Mononuclear cell (primary cell): ENCODE data around the gene BAIAP2. TPM values are rescaled to one million over a fixed set of nuclear protein-coding genes. Genes with fewer than 3 reads are reported as not detected.

Source experiments
- H3K27me3 ChIP-seq: 2 replicates; pipeline ENCODE4 v1.6.0; 2011; ENCODE audit warnings: low read length, control low read depth; ENCODE audit not compliant: insufficient read depth
- H3K4me1 ChIP-seq: 2 replicates; pipeline ENCODE4 v1.5.1; 2011; ENCODE audit warnings: mild to moderate bottlenecking, low read length, control low read depth; ENCODE audit not compliant: insufficient read depth
- H3K4me3 ChIP-seq: 2 replicates; pipeline ENCODE4 v1.5.1; 2011; ENCODE audit warnings: mild to moderate bottlenecking, low read length, moderate library complexity
- H3K9me3 ChIP-seq: 2 replicates; pipeline ENCODE4 v1.5.1; 2011; ENCODE audit warnings: low read depth, mild to moderate bottlenecking, control low read depth, low read length
- total RNA-seq: library from RNA; depleted of rRNA; stranded (reverse); fragments of >200 nt; gene quantifications from one replicate; pipeline ENCODE4 v1.2.3, GENCODE V29; 2012

BAIAP2 gene
- total RNA-seq, 1 donor = 5.1 TPM

DNA sequence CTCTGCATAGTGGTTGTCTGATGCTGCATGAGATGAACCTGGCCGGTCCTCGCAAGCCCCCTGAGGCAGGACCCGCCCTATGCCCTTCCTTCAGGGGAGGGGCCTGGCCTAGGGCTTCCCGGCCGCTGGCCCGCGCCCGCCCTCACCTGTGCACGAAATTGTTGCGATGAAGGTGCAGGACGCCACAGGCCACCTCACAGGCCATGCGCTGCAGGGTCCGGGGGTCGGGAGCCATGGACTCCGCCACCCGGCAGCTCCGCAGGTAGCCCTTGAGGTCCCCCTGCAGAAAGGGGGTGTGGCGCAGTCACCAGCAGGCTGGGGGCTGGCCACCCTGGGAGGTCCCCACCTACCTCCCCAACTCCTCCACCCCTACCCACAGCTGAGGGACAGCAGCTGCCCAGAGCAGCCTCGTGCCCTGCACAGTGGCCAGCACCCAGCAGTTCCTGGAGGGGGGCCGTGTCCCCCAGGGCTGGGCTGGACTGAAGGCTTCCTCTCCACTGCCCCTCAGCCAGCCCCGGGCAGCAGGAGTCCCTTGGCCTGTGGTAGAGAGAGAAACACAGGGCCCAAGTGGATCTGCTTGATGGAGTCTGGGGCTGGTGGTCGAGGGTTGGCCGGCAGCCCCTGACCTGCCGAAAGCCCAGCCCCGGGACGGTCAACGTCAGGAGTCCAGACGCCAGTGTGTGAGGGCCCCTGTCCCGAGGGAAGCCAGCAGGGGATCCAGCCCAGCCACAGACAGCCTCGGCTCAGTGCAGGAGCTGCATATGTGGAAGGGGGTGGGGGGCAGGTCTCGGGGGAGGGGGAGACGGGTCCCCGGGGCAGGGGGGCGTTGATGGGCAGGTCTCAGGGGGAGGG is 91.6 kb downstream of the BAIAP2 start:
- H3K4me3 ChIP-seq = no peak overlapping the region
- H3K9me3 ChIP-seq = no peaks in the 10 kb centered on the region

DNA sequence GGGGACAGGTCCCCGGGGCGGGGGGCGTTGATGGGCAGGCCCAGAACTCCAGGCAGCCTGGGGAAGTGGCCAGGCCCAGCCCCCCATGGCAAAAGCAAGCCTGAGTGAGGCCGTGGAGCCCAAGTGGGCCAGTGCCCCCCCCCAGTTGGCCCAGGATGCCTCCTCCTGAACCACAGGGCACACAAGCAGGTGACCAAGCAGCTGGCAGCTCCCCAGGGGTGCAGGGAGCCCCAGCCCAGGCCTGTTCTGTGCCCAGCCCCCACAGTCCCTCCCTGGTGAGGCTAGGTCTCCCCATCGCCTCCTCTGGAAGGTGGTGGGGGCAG is 92.1 kb downstream of the BAIAP2 start:
- H3K27me3 ChIP-seq = no peaks in the 10 kb centered on the region
- H3K4me3 ChIP-seq = no peak overlapping the region
- H3K4me1 ChIP-seq = no peaks in the 10 kb centered on the region
- no peaks in the 10 kb centered on the region for H3K9me3 ChIP-seq

More for the DNA sequence above, 91.6 kb downstream of the BAIAP2 start:
- Histone ChIP-seq H3K27me3 (no peaks in the 10 kb centered on the region), H3K4me1 (no peaks in the 10 kb centered on the region)

DNA sequence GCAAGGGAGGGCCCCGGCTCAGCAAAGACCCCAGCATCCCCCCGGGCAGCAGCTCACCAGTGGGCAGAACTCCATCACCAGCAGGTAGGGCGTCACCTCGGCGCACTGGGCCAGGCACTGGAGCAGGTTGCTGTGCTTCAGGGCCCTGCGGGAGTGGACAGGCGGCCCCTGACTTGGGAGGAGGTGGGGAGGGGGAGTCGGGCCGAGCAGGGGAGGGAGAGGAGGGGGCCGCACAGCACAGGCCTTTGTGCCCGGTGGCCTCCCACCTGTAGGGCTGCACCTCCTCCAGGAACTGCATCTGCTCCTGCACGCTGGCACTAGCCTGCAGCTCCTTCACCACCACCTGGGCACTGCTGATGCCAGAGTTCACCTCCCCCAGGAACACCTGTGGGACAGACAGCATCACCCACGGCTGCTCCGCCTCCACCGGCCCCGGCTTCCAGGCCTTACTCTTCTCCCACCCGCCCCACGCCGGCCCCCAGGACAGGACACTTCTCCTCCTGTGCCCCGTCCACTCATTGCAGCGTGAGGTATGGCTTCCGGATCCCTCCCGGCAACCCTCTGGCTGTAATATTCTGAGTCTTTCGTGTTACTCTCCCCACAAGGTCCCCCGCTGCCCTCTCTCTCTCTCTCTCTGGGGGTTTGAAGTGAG is 92.7 kb downstream of the BAIAP2 start:
- H3K4me1 ChIP-seq = no peaks in the 10 kb centered on the region
- H3K4me3 ChIP-seq = no peak overlapping the region
- H3K27me3 ChIP-seq = no peaks in the 10 kb centered on the region
- H3K9me3 ChIP-seq = no peaks in the 10 kb centered on the region

DNA sequence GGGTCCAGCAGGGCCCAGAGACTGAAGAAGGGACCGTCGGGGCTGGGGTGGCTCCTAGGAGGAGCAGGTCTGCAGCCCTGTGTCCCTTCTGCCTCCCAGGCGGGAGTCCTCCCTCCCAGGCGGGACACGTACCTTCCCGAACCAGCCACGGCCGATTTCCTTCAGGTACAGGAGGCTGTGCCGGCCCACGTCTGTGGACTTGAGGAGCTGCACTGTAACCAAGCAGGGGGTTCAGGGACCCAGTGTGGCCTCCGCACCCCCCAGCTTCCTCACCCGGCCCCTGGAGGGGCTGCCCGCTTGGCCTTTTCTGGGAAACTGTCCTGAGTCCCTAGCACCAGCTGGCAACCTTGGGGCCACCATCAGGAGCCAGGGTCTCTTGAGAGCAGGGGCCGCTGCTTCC is 93.4 kb downstream of the BAIAP2 start:
- H3K27me3 ChIP-seq = no peaks in the 10 kb centered on the region
- H3K4me1 ChIP-seq = no peaks in the 10 kb centered on the region
- no peaks in the 10 kb centered on the region for H3K9me3 ChIP-seq
- no peak overlapping the region for H3K4me3 ChIP-seq

DNA sequence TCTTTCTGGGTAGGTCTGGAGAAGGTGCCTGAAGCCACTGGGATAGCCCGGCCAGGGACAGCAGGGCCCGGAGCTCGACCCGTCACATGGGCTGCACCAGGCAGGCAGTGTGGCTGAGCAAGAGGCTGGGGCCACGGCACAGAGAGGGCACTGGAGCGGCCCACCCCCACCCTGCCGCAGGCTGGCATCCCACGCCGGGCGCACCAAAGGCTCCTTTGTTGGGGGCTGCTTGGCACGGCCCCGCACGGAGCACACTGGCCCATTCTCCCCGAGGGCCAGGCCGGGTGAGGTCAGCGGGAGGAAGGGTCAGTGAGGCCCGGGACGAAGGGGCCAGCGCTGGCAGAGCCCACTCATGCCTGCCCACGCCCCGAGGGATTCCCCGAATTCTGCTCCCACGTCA is 93.8 kb downstream of the BAIAP2 start:
- H3K27me3 ChIP-seq = no peaks in the 10 kb centered on the region
- no peak overlapping the region for H3K4me3 ChIP-seq
- H3K9me3 ChIP-seq = no peaks in the 10 kb centered on the region
- H3K4me1 ChIP-seq = no peaks in the 10 kb centered on the region

DNA sequence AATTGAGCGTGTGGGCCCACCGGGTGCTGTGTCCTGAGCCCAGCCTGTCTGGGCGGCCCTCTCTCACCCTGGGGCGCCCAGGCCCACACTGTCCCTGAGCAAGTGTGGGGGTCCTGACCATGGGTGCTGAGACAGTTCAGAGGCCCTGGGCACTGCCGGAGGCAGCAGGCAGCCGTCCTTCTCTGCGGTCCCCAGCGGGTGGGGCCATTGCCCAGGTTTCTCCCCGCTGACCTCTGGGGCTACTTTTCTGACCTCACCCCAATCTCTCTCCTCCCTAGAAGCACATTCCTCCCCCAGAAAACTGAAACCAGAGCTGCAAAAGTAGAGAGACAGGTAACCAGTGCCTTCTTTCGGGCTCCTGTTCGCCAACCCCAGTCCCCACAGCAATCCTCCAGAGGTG is 94.3 kb downstream of the BAIAP2 start:
- Histone ChIP-seq H3K4me3 (no peak overlapping the region), H3K27me3 (no peaks in the 10 kb centered on the region), H3K9me3 (no peaks in the 10 kb centered on the region), H3K4me1 (no peaks in the 10 kb centered on the region)

DNA sequence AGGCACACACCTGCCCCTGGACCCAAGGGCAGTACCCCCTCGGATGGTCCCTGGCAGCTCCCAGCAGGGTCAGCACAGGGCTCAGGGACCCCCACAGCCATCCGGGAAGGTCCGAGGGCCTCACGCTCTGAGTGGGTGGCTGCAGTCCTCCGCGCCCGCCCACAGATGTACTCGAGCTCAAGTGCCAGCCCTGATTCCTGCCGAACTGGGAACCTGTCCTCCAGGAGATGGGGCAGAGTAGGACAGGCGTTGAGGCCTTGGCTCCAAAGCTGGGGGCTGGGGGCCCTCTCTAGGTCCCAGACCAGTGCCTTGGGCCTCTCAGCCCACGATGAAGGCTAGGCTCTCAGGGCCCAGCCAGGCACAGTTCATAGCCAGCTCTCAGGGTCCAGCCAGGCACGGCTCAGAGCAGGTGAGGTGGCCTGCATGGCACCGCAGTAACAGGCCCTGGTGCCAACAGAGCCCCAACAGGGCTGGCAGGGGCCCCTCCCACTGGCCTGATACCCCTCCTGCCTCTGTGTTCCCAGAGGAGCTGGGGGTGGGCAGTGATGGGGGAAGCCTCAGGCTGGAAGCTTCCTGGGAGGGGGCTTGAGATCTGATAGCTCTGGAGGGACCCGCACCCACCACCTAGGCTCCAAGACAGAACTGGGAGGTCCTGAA is 94.9 kb downstream of the BAIAP2 start:
- no peaks in the 10 kb centered on the region for H3K27me3 ChIP-seq
- no peaks in the 10 kb centered on the region for H3K9me3 ChIP-seq
- no peaks in the 10 kb centered on the region for H3K4me1 ChIP-seq
- H3K4me3 ChIP-seq = no peak overlapping the region

DNA sequence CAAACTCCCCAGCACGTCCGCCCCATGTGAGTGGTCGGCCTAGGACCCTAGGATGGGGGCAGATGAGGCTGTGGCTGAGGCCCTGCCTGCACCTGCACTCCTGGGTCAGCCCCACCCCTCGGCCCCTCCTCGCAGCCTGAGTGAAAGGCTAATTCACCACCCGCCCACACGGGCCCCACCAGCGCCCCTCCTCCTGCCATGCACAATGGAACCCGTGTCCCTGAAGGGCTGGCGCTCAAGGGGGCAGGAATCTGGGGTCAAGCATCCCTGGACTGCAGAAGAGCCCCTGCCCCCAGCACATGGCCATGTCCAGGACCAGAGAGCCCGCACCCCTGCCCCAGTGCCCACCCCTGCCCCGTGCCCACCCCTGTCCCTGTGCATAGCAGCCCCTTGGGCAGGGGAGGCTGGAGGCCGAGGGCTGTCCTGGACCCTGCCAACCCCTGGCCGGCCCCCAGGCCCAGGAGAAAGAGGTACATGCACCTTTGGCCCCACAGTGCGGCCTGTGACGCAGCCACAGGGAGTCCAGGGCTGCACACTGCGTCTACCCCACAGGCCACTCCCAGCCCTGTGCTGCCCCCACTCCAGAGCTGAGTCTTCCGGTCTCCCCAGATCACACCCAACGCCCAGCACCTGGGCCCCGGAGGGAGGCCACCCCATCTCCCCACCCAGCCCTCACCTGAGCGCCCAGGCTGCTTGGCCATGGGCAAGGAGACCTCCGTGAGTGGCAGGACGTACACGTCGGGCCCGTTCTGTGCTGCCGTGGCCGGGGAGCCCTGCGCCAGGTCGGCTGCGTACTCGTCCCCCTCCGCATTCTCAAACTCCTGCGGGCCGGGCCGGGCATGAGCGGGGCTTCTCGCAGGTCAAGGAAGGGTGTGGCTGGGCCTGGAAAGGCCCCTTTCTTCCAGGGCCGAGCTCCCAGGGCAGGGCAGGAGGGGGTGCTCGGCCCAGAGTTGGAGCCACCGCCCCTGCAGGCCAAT is 95.7 kb downstream of the BAIAP2 start:
- no peak overlapping the region for H3K4me3 ChIP-seq
- no peaks in the 10 kb centered on the region for H3K9me3 ChIP-seq
- no peaks in the 10 kb centered on the region for H3K4me1 ChIP-seq
- H3K27me3 ChIP-seq = no peaks in the 10 kb centered on the region

DNA sequence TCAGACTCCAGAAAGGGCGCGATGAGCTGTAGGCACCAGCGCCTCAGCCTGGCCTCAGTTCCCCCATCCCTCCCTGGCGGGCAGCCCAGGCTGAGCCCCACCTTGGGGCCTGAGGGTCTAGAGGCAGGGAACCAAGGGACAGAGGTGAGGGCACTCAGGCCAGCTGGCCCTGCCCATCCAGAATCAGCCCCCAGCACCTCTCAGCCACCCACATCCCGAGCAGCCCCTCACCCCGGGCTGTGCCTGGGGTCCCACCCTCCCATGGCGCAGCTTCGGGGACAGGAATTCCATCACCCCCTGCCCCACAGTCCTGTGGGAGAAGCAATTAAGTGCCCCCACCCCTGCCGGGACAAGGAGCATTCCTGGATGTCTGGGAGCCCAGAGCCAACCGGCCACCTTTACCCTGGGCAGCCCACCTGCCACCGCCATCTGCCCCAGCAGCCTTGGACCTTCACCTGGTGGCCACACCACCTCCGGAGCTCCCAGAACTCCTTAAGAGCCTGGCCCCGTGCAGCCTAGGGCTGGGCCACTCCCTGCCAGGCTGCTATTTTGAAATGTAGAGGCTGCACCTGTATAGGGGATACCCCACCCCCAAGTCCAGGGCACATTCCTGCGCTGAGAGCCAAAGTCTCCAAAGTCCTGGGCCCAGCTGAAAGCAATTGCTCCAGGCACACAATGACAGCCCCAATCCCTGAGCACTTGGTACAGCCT is 96.7 kb downstream of the BAIAP2 start:
- Histone ChIP-seq H3K27me3 (no peaks in the 10 kb centered on the region), H3K4me1 (no peaks in the 10 kb centered on the region), H3K9me3 (no peaks in the 10 kb centered on the region), H3K4me3 (no peak overlapping the region)

DNA sequence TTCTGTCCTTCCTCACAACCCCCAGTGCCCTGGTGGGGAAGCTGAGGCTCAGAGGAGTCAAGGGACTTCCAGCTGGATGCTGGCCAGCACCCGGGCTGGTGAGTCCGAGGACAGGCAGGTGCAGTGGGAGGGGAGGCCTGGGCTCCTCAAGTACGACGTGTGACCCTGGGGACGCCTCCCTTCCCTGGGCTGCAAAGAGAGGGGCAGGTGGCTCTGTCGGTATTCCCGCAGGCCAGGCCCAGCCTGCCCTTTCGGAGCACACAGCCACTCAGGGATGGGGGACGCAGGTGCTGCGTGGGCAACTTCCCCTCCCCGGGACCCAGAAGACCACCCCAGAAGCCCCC is 97.2 kb downstream of the BAIAP2 start:
- Histone ChIP-seq H3K27me3 (no peaks in the 10 kb centered on the region), H3K4me1 (no peaks in the 10 kb centered on the region), H3K4me3 (no peak overlapping the region), H3K9me3 (no peaks in the 10 kb centered on the region)

DNA sequence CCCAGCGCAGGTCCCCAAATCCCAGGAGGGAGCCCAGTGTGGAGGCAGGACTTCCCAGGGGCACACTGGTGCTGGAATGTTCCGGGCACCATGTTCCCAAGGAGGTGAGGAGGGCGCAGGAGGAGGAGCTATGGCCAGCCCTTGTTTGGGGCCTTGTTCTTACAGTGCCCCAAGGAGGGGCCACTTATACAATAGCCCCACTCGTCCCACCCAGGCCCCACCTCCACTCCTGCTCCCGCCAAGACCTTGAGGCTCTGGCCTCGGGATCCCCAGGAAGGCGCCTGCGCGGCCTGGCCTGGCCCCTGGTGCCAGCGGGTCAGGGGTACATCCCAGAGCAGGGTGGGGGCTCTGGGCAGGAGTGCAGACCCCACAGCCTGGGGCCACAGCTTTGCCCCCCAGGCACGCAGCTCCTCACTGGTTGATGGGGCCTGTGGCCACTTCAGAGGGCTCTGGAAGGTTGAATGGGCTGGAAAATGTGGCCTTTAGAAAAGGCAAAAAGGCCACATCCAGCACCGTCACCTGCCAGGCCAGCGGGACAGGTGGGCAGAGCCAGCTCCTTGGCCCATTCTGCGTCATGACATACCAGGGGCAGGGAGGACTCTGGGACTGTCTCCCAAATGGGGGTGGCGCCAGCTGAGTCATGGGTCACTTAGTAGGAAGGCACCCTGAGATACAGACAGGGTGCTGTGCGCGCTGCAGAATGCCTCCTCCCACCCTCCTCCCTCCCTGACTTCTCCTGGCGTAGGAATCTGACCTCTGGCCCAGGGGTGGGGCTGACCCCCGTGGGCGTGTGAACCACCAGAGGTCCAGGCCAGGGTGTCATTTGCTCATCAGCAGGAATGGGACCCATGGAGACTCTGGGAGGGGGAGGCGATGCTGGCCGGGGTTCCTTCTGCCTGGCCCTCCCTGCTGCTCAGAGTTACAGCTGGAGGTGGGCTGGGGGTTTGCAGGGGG is 98.1 kb downstream of the BAIAP2 start:
- Histone ChIP-seq H3K27me3 (no peaks in the 10 kb centered on the region), H3K4me1 (no peaks in the 10 kb centered on the region), H3K9me3 (no peaks in the 10 kb centered on the region), H3K4me3 (no peak overlapping the region)

DNA sequence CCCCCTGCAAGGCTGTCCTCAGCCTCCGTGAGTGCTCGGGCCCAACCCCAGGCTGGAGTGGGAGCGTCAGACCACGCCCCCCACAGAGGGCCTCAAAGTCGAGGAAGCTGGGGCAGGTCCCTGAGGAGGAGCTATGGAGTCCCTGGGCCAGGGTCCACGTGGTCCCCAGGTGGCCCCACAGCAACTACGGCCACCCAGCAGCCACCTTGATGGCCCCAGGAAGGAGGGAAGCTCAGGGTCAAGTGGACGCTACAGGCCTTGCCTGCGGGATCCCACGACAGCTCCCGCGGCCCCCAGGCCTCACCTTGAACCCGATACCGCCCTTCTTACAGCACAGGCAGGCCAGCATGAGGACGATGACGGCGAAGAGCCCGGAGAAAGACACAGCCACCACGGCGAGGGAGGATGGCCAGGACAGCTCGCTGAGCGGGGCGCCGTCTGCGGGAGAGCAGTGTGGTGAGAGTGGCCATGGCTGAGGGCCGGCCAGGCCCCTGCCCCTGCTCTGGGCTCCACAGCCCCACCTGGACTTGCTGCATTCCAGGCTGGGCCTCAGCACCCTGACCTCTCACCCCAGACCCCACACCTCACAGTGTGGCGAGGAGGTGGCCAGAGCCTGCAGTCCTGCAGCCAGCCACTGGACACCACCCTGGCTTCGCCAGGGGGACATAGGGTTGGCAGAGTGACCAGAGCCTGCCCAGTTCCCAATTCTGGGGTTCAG is 99.3 kb downstream of the BAIAP2 start:
- H3K27me3 ChIP-seq = no peaks in the 10 kb centered on the region
- H3K4me3 ChIP-seq = no peak overlapping the region
- no peaks in the 10 kb centered on the region for H3K9me3 ChIP-seq
- H3K4me1 ChIP-seq = no peaks in the 10 kb centered on the region
